Daoy (cell line): ENCODE measurements around the gene CMTM7. TPM values are rescaled to one million over a fixed set of nuclear protein-coding genes. Genes with fewer than 3 reads are reported as not detected.
"Not testable (repeated sequence)": the region's sequence is repeated elsewhere in the genome, so short reads cannot be mapped to it uniquely, and the experiment has no call there.

Source experiments
- DNase-seq: peaks from one replicate; pipeline ENCODE4 v3.0.0-alpha.2; 2015; ENCODE audit warnings: low read depth
- total RNA-seq: library from RNA; depleted of rRNA; stranded (reverse); fragments of >200 nt; shearing (Covaris generic); gene quantifications from 2 replicates; pipeline ENCODE4 v1.2.3, GENCODE V29; 2014

CMTM7 gene
- total RNA-seq, 1 experiment from 2014 or later, result 12.4 TPM

- DNase-seq, result no peak
Observed at GRCh38 chr3:32381922-32382321, 9.7 kb upstream of the CMTM7 start.

- DNase-seq, result no peak
Observed at GRCh38 chr3:32383136-32383711, 8.4 kb upstream of the CMTM7 start.

GRCh38 chr3:32384938-32385337 lies 6.7 kb upstream of the CMTM7 start:
- peak; percentile 14 for DNase-seq

- DNase-seq, result no peak
Observed at GRCh38 chr3:32387512-32387911, 4.1 kb upstream of the CMTM7 start.

- DNase-seq, result not testable (repeated sequence)
Observed at GRCh38 chr3:32389577-32389976, 2.1 kb upstream of the CMTM7 start.

- DNase-seq, result peak; percentile 73
Observed at GRCh38 chr3:32392536-32393302, 1.1 kb downstream of the CMTM7 start.

- no peak for DNase-seq
Observed at GRCh38 chr3:32395496-32395895, 3.8 kb downstream of the CMTM7 start.

GRCh38 chr3:32397941-32398340 lies 6.3 kb downstream of the CMTM7 start:
- no peak for DNase-seq

- DNase-seq, result no peak
Observed at GRCh38 chr3:32398531-32398930, 6.9 kb downstream of the CMTM7 start.

- DNase-seq, result peak; percentile 28
Observed at GRCh38 chr3:32399030-32399620, 7.5 kb downstream of the CMTM7 start.

- DNase-seq, result no peak
Observed at GRCh38 chr3:32401126-32401525, 9.5 kb downstream of the CMTM7 start.

GRCh38 chr3:32401556-32402081 lies 10.0 kb downstream of the CMTM7 start:
- DNase-seq, result peak; percentile 73

- DNase-seq, result no peak
Observed at GRCh38 chr3:32403663-32404062, 12.0 kb downstream of the CMTM7 start.

GRCh38 chr3:32404714-32405113 lies 13.1 kb downstream of the CMTM7 start:
- DNase-seq, result no peak

- DNase-seq, result no peak
Observed at GRCh38 chr3:32405155-32405554, 13.5 kb downstream of the CMTM7 start.

GRCh38 chr3:32405711-32406323 lies 14.2 kb downstream of the CMTM7 start:
- DNase-seq, result no peak

GRCh38 chr3:32406486-32407408 lies 15.1 kb downstream of the CMTM7 start:
- no peak for DNase-seq

- no peak for DNase-seq
Observed at GRCh38 chr3:32410367-32411246, 19.0 kb downstream of the CMTM7 start.

- no peak for DNase-seq
Observed at GRCh38 chr3:32411442-32411841, 19.8 kb downstream of the CMTM7 start.

GRCh38 chr3:32412887-32413286 lies 21.2 kb downstream of the CMTM7 start:
- no peak for DNase-seq
